Ovary (tissue), 9 donors: ENCODE measurements around the gene CMC1. TPM values are rescaled to one million over a fixed set of nuclear protein-coding genes. Genes with fewer than 3 reads are reported as not detected.

ENCODE experiments used
- DNase-seq, 5 donors: peaks; one replicate each; pipeline ENCODE4 v3.0.0-alpha.2; 2019 to 2020
- H3K27ac ChIP-seq, 2 donors: fragments of 200-600 bp; one replicate each; pipeline versions ENCODE4 v1.5.1 to v1.8.0; 2019 to 2022
- H3K27me3 ChIP-seq: fragments of 200-600 bp; one replicate; pipeline ENCODE4 v1.8.0; 2022
- H3K36me3 ChIP-seq: fragments of 200-600 bp; sonication (generic); one replicate; pipeline ENCODE4 v1.5.1; 2019
- H3K4me1 ChIP-seq: one replicate; pipeline ENCODE4 v1.8.1; 2013; ENCODE audit warnings: mild to moderate bottlenecking, moderate library complexity; ENCODE audit not compliant: insufficient read depth
- H3K4me3 ChIP-seq: fragments of 200-600 bp; sonication (generic); one replicate; pipeline ENCODE4 v1.5.1; 2017
- H3K9me3 ChIP-seq, 2 donors: fragments of 200-600 bp in 1 of 2; sonication (generic) in 1 of 2; one replicate each; pipeline versions ENCODE4 v1.5.1 to v1.8.1; 2013 to 2019; ENCODE audit warnings: mild to moderate bottlenecking in 1 of 2, moderate library complexity in 1 of 2
- CTCF ChIP-seq, 3 donors: fragments of 450-650 bp in 2 of 3; fragments of 200-600 bp in 1 of 3; IDR thresholded peaks; one replicate each; pipeline versions ENCODE4 v1.5.1 to v1.8.0; 2016 to 2022; ENCODE audit warnings: antibody characterized with exemption in 3 of 3, mild to moderate bottlenecking in 1 of 3
- EP300 ChIP-seq: sonication (generic); formaldehyde crosslinking; IDR thresholded peaks from one replicate; pipeline ENCODE4 v1.6.1; 2017; ENCODE audit warnings: antibody characterized with exemption
- POLR2A ChIP-seq: fragments of 450-650 bp; IDR thresholded peaks from one replicate; pipeline ENCODE4 v1.6.1; 2017; ENCODE audit warnings: antibody characterized with exemption, mild to moderate bottlenecking, moderate library complexity
- WGBS, 3 donors: extraction: QIAGEN DNeasy Blood & Tissue Kit in 1 of 3; methylation state at CpG; one replicate each; pipeline versions ENCODE4 v1.1.5 to v1.1.7; 2013 to 2017; 5-methylcytosine and 5-hydroxymethylcytosine counted together
- intact Hi-C, 4 donors: fragments of 100-400 bp; cut with DNase I; formaldehyde crosslinking; loops; one replicate each; pipeline versions ENCODE4 v1.11.0 to v1.15.1; 2022 to 2023
- polyA plus RNA-seq, 2 donors: library from polyadenylated mRNA; stranded (reverse); fragments of 200-250 nt in 1 of 2; fragments of 350-450 nt in 1 of 2; fragmentation: Illumina TruSeq in 1 of 2; extraction: RNeasy Lipid Tissue Mini Kit (QIAGEN cat#74804) in 1 of 2; gene quantifications; one replicate each; pipeline ENCODE4 v1.2.3, GENCODE V29; 2013 to 2014
- total RNA-seq, 7 donors: library from RNA; depleted of rRNA in 2 of 7; stranded (reverse); fragments of >200 nt in 2 of 7; fragmentation: NEBNext Ultra II Directional in 3 of 7; extraction: Animal tissue kit (Norgen Biotek cat#: 25700) in 3 of 7; gene quantifications; one replicate each; pipeline versions ENCODE4 v1.1.0 to v1.2.4, GENCODE V29; 2016 to 2023
- donor health status: DM: no; HTN: no; CAD: no; lungs with moderate emphysema.
- donor health status: DM: no; HTN: no; CAD: no.
- donor health status: Bipolar disorder and iron deficiency.
- donor health status: DM: yes; HTN: yes; CAD: no.
- donor health status: DM: no; HTN: no; CAD: no.
- donor health status: DM: yes; HTN: yes; CAD: no.

CMC1 gene
- total and polyA plus RNA-seq, 9 donors = 10.3 to 22.2 (median 13.4) TPM

- Histone ChIP-seq H3K27me3 (no peaks in the 10 kb centered on the region), H3K9me3 (no peaks in the 10 kb centered on the region), H3K4me3 (no peak overlapping the region), H3K27ac (no peak overlapping the region), H3K36me3 (no peaks in the 10 kb centered on the region), H3K4me1 (no peaks in the 10 kb centered on the region)
- 83 to 89% (median 85%) methylated on average over 1 of the region's 1 CpG for WGBS, 3 donors
- intact Hi-C loops = loop anchor here in 1 of 4 donors (5.0 kb wide), 1 partner anchor 613 kb away; no protein-coding TSS in a partner anchor
- TF ChIP-seq EP300 = no peak
- TF ChIP-seq POLR2A = no peak
- TF ChIP-seq CTCF (IDR thresholded peaks at IDR 0.05) = no peak
- no peak for DNase-seq
Measured at GRCh38 chr3:28315711-28316110, 74.3 kb downstream of the CMC1 start.

DNA sequence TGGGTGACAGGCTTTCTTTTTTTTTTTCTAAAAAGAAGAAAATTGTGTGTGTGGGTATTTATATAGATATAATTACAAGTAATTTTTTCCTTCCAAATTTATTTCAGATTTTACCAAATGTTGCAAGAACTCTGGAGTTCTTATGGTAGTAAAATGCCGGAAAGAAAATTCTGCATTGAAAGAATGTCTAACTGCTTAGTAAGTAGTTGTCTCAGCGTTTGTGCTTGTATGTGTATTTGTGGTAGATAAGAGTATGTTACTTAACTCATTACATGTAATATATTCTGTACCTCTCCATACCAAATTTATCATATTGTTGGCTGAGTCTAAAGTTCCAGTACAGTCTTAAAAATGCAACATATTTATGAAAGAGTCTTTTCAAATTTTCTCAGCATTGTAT is 74.8 kb downstream of the CMC1 start:
- no peak overlapping the region for H3K27ac ChIP-seq
- no peak for TF ChIP-seq POLR2A
- TF ChIP-seq CTCF (IDR thresholded peaks at IDR 0.05) = no peak
- TF ChIP-seq EP300 = no peak
- H3K4me1 ChIP-seq = no peaks in the 10 kb centered on the region
- intact Hi-C loops = loop anchor here in 1 of 4 donors (5.0 kb wide), 1 partner anchor 614 kb away; no protein-coding TSS in a partner anchor
- H3K9me3 ChIP-seq = no peaks in the 10 kb centered on the region
- 70 to 75% (median 70%) methylated on average over 2 of the region's 2 CpGs for WGBS, 3 donors
- no peak overlapping the region for H3K4me3 ChIP-seq
- H3K36me3 ChIP-seq = no peaks in the 10 kb centered on the region
- no peaks in the 10 kb centered on the region for H3K27me3 ChIP-seq
- no peak for DNase-seq

- TF ChIP-seq CTCF (IDR thresholded peaks at IDR 0.05) = peak in 1 of 3 donors; percentile 20
- TF ChIP-seq EP300 = no peak
- TF ChIP-seq POLR2A = no peak
- Histone ChIP-seq H3K36me3 (no peaks in the 10 kb centered on the region), H3K9me3 (no peaks in the 10 kb centered on the region), H3K27ac (no peak overlapping the region), H3K4me1 (no peaks in the 10 kb centered on the region), H3K27me3 (no peaks in the 10 kb centered on the region), H3K4me3 (no peak overlapping the region)
- intact Hi-C loops = loop anchor here in 1 of 4 donors (5.0 kb wide), 1 partner anchor 615 kb away; no protein-coding TSS in a partner anchor
- DNase-seq = no peak
- WGBS, 3 donors = 45 to 59% (median 55%) methylated on average over 2 of the region's 2 CpGs
Measured at GRCh38 chr3:28317438-28318022, 76.1 kb downstream of the CMC1 start.

- Histone ChIP-seq H3K4me3 (no peak overlapping the region), H3K9me3 (no peaks in the 10 kb centered on the region), H3K27me3 (no peaks in the 10 kb centered on the region), H3K36me3 (no peaks in the 10 kb centered on the region), H3K4me1 (no peaks in the 10 kb centered on the region), H3K27ac (no peak overlapping the region)
- intact Hi-C loops = loop anchor here in 1 of 4 donors (10.0 kb wide), 1 partner anchor 606 kb away; no protein-coding TSS in a partner anchor
- DNase-seq = no peak
- no peak for TF ChIP-seq CTCF (IDR thresholded peaks at IDR 0.05)
- TF ChIP-seq POLR2A = no peak
- no peak for TF ChIP-seq EP300
Measured at GRCh38 chr3:28320981-28321380, 79.6 kb downstream of the CMC1 start.
